Smooth muscle cell (in vitro differentiated cells): Measurements from ENCODE around the gene NOL6. TPM values are rescaled to one million over a fixed set of nuclear protein-coding genes. Genes with fewer than 3 reads are reported as not detected.
"Not testable (repeated sequence)": the region's sequence is repeated elsewhere in the genome, so short reads cannot be mapped to it uniquely, and the experiment has no call there.

Experiments used
- DNase-seq: peaks from one replicate; lab custom pipeline; 2025; ENCODE audit not compliant: unreplicated experiment; lab: John Stamatoyannopoulos, UW
- H2AFZ ChIP-seq: fragments of 200-600 bp; sonication (generic); 2 replicates; pipeline ENCODE4 v1.6.0; 2016; ENCODE audit warnings: antibody characterized with exemption, low read depth, mild to moderate bottlenecking
- H3F3A ChIP-seq: fragments of 200-600 bp; sonication (generic); 2 replicates; pipeline ENCODE4 v1.6.0; 2017; ENCODE audit warnings: antibody characterized with exemption, low read depth
- H3K27ac ChIP-seq: fragments of 200-600 bp; sonication (generic); 2 replicates; pipeline ENCODE4 v1.5.1; 2016; ENCODE audit warnings: low read depth, mild to moderate bottlenecking
- H3K27me3 ChIP-seq: fragments of 200-600 bp; sonication (generic); 2 replicates; pipeline ENCODE4 v1.6.1; 2016; ENCODE audit warnings: low read depth, mild to moderate bottlenecking
- H3K36me3 ChIP-seq: fragments of 200-600 bp; sonication (generic); 2 replicates; pipeline ENCODE4 v1.5.1; 2016; ENCODE audit warnings: low read depth
- H3K4me1 ChIP-seq: fragments of 200-600 bp; sonication (generic); 2 replicates; pipeline ENCODE4 v1.5.1; 2016; ENCODE audit warnings: low read depth
- H3K4me2 ChIP-seq: fragments of 200-600 bp; sonication (generic); 2 replicates; pipeline ENCODE4 v1.6.0; 2016; ENCODE audit warnings: mild to moderate bottlenecking
- H3K4me3 ChIP-seq: fragments of 200-600 bp; sonication (generic); 2 replicates; pipeline ENCODE4 v1.5.1; 2016; ENCODE audit warnings: mild to moderate bottlenecking
- H3K79me2 ChIP-seq: fragments of 200-600 bp; sonication (generic); 2 replicates; pipeline ENCODE4 v1.6.0; 2016; ENCODE audit warnings: low read depth, mild to moderate bottlenecking
- H3K9ac ChIP-seq: fragments of 200-600 bp; sonication (generic); 2 replicates; pipeline ENCODE4 v1.6.0; 2016; ENCODE audit warnings: low read depth
- H3K9me3 ChIP-seq: fragments of 200-600 bp; sonication (generic); replicated peaks from 2 replicates; pipeline ENCODE4 v1.5.1; 2016; ENCODE audit warnings: low read depth
- H4K20me1 ChIP-seq: fragments of 200-600 bp; sonication (generic); 2 replicates; pipeline ENCODE4 v1.6.0; 2016; ENCODE audit warnings: low read depth
- CTCF ChIP-seq: fragments of 200-600 bp; sonication (generic); IDR thresholded peaks from 2 replicates; pipeline ENCODE4 v1.5.1; 2017; ENCODE audit warnings: borderline replicate concordance, mild to moderate bottlenecking, antibody characterized with exemption; ENCODE audit not compliant: insufficient read depth, poor library complexity, severe bottlenecking
- WGBS: methylation state at CpG from one replicate; pipeline ENCODE4 v1.1.7; 2016; ENCODE audit warnings: low lambda C conversion rate; 5-methylcytosine and 5-hydroxymethylcytosine counted together
- polyA plus RNA-seq: library from polyadenylated mRNA; unstranded; fragments of >200 nt; fragmentation: Nextera tagmentation; extraction: Ambion mirVana; gene quantifications from 2 replicates; pipeline ENCODE4 v1.2.1, GENCODE V29; 2016
- total RNA-seq: library from RNA; depleted of rRNA; stranded (reverse); fragments of >200 nt; gene quantifications from 2 replicates; pipeline ENCODE4 v1.2.3, GENCODE V29; 2014

NOL6 gene
- total RNA-seq (14.0 and 23.0 TPM in 2 replicates), polyA plus RNA-seq (19.8 and 23.4 TPM in 2 replicates)

DNA sequence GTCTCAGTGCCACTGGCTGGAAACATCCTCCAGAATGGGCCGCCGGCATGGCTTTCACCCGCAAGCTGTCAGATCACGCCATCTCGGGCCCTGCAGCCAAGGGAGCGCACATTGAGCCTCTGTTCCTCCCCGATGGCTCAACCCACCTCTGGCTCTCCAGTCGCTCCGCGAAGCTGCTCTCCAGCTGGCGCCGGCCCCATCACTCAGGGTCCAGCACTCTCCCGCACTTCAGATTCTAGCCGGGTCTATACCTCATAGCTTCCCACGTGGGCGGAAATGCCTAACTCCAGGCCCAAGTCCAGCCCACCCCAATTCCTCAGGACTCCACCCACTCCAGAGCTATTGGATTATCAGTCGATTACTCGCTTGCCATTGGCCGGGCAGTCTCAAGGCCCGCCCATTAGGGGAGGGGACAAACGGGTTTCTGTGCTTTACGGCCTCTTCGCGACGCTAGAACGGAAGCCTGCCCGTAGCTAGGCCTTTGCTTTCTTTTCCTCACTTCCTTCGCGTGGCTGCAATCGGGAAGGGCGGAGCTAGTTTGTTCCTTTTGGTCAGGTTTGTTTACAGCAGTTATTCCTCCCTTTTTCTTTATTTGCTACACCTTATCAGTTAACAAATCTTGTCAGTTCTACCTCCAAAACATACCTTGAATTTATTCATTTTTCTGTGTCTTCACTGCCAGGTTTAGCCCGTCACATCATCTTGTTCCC is at the start of gene NOL6:
TSS of gene NOL6 (minus strand) at position 282 of the 710 bp plus-strand sequence. CDS start at position 200, 82 bp downstream.
- no peak for TF ChIP-seq CTCF
- Histone ChIP-seq H3K79me2 (peaks cover 21% of the 10 kb centered on the region), H3K4me2 (peak within 1 kb of the TSS; percentile 97), H3K9me3 (no peaks in the 10 kb centered on the region), H4K20me1 (no peaks in the 10 kb centered on the region), H3K4me3 (peak within 1 kb of the TSS; percentile 86), H3K27me3 (no peaks in the 10 kb centered on the region), H3K4me1 (peaks cover 13% of the 10 kb centered on the region), H3K27ac (peak within 1 kb of the TSS; percentile 82), H3K36me3 (no peaks in the 10 kb centered on the region), H3F3A (no peaks in the 10 kb centered on the region), H2AFZ (peak within 1 kb of the TSS; percentile 67), H3K9ac (peak within 1 kb of the TSS; percentile 89)
- WGBS, result 1% methylated on average over 32 of the region's 32 CpGs
- DNase-seq, result peak; percentile 73

GRCh38 chr9:33521861-33522260 is 48.1 kb upstream of the NOL6 start:
- H3K79me2 ChIP-seq, H3K36me3 ChIP-seq, H4K20me1 ChIP-seq, H3K4me1 ChIP-seq, H3F3A ChIP-seq, H3K4me3 ChIP-seq, H3K4me2 ChIP-seq, DNase-seq, H3K27ac ChIP-seq, H2AFZ ChIP-seq, H3K9ac ChIP-seq, H3K9me3 ChIP-seq: not testable (repeated sequence)
- peaks cover 35% of the 10 kb centered on the region for H3K27me3 ChIP-seq
- 71% methylated on average over 6 of the region's 6 CpGs for WGBS

- H3K4me1 ChIP-seq, H3K27me3 ChIP-seq, H3K79me2 ChIP-seq, H3F3A ChIP-seq, H3K4me2 ChIP-seq, H3K9ac ChIP-seq, H2AFZ ChIP-seq, H4K20me1 ChIP-seq, DNase-seq, H3K27ac ChIP-seq, H3K36me3 ChIP-seq, H3K4me3 ChIP-seq, H3K9me3 ChIP-seq: not testable (repeated sequence)
- 46% methylated on average over 6 of the region's 6 CpGs for WGBS
These were observed 44.3 kb upstream of the NOL6 start for GRCh38 chr9:33517934-33518577.

DNA sequence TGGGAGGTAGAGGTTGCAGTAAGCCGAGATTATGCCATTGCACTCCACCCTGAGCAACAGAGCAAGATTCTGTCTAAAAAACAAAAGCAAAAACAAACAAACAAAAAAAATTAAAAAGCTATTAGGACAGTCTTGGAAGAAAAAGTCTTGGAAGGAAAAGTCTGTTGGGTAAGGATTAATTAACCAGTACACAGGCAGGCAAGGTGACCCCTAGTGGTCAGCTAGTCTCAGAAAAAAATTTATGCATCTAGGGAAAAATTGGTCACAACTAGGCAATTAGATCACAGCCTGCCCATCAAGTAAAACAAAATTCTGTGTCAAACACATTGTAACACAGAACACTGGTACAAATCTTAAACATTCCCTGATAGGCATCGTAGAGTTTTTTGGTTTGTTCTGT is 43.6 kb upstream of the NOL6 start:
- peaks cover 2% of the 10 kb centered on the region for H3K27me3 ChIP-seq
- no peaks in the 10 kb centered on the region for H3K4me1 ChIP-seq
- H3K9ac ChIP-seq, result no peak overlapping the region
- no peak for DNase-seq
- no peak overlapping the region for H2AFZ ChIP-seq
- H3K4me3 ChIP-seq, result no peak overlapping the region
- H3K36me3 ChIP-seq, result no peaks in the 10 kb centered on the region
- H3F3A ChIP-seq, result no peaks in the 10 kb centered on the region
- no peaks in the 10 kb centered on the region for H3K9me3 ChIP-seq
- no peaks in the 10 kb centered on the region for H3K79me2 ChIP-seq
- H3K4me2 ChIP-seq, result no peak overlapping the region
- no peaks in the 10 kb centered on the region for H4K20me1 ChIP-seq
- TF ChIP-seq CTCF, result peak; percentile 56
- 90% methylated on average over 2 of the region's 2 CpGs for WGBS
- no peak overlapping the region for H3K27ac ChIP-seq

DNA sequence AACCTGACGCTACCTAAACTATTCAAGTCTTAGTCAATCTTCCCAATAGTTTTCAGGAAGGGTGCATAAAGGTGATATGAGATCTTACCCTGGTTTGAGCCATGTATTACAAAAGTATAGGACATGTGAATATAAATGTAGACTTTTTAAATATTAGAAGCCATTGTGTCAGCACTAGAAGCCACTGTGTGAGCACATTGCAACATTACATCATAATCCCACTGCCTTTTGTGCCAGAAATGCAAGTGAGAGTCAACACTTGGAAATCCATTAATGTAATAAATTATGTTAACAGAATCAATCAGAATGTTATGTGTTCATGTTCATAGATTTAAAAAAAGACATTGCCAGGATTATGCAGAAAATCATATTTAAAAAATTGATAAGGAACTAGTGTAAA is 42.7 kb upstream of the NOL6 start:
- DNase-seq, H3K4me1 ChIP-seq, H3K79me2 ChIP-seq, H3K4me2 ChIP-seq, H3K27ac ChIP-seq, H3K36me3 ChIP-seq, H3K27me3 ChIP-seq, H4K20me1 ChIP-seq, H2AFZ ChIP-seq, H3F3A ChIP-seq, H3K4me3 ChIP-seq, H3K9ac ChIP-seq, H3K9me3 ChIP-seq: not testable (repeated sequence)
- WGBS, result 93% methylated on average over 1 of the region's 1 CpG

GRCh38 chr9:33515342-33515995 is 41.7 kb upstream of the NOL6 start:
- 67% methylated on average over 2 of the region's 2 CpGs for WGBS

More at GRCh38 chr9:33515342-33515995, 41.7 kb upstream of the NOL6 start:
- H3K36me3 ChIP-seq, H4K20me1 ChIP-seq, H2AFZ ChIP-seq, H3F3A ChIP-seq, H3K4me3 ChIP-seq, H3K4me2 ChIP-seq, H3K4me1 ChIP-seq, H3K27ac ChIP-seq, DNase-seq, H3K79me2 ChIP-seq, H3K27me3 ChIP-seq, H3K9ac ChIP-seq, H3K9me3 ChIP-seq: not testable (repeated sequence)
